Natural killer cell (primary cell): ENCODE results near the gene PIM3. TPM values are rescaled to one million over a fixed set of nuclear protein-coding genes. Genes with fewer than 3 reads are reported as not detected.
A peak's percentile ranks its signal among the peaks of the same experiment; 100 is the strongest.

ENCODE experiments used
- ATAC-seq, 3 donors: fragments of 150-1000 bp in 2 of 3; fragments of 200-7000 bp in 1 of 3; cut with Tn5 transposase; 1 replicate in 1 of 3; 2 replicates in 2 of 3; pipeline ENCODE4 v1.10.0; 2021; ENCODE audit warnings: mild to moderate bottlenecking in 2 of 3, moderate library complexity in 2 of 3
- DNase-seq, 2 donors: peaks; one replicate each; pipeline versions ENCODE4 v3.0.0 to v3.0.0-alpha.2; 2013 to 2021; ENCODE audit warnings: mixed read lengths in 1 of 2
- H3K27ac ChIP-seq: one replicate; pipeline ENCODE4 v1.5.1; 2013; ENCODE audit warnings: mild to moderate bottlenecking, low read length
- H3K27me3 ChIP-seq: one replicate; pipeline ENCODE4 v1.6.1; 2013; ENCODE audit warnings: low read length; ENCODE audit not compliant: control insufficient read depth, insufficient read depth
- H3K36me3 ChIP-seq: one replicate; pipeline ENCODE4 v1.6.1; 2013; ENCODE audit warnings: low read length; ENCODE audit not compliant: control insufficient read depth, insufficient read depth
- H3K4me1 ChIP-seq: one replicate; pipeline ENCODE4 v1.6.1; 2013; ENCODE audit warnings: low read length; ENCODE audit not compliant: control insufficient read depth, insufficient read depth
- H3K4me3 ChIP-seq: one replicate; pipeline ENCODE4 v1.5.1; 2013; ENCODE audit warnings: low read length
- H3K9me3 ChIP-seq: one replicate; pipeline ENCODE4 v1.6.1; 2013; ENCODE audit warnings: low read length; ENCODE audit not compliant: control insufficient read depth, insufficient read depth
- H3K27ac Mint-ChIP-seq, 2 donors: one replicate each; pipeline ENCODE4 v1.8.0; 2022; ENCODE audit warnings: mild to moderate bottlenecking in 2 of 2, mixed read lengths in 2 of 2, moderate library complexity in 1 of 2
- H3K27me3 Mint-ChIP-seq, 2 donors: one replicate each; pipeline ENCODE4 v1.8.0; 2022; ENCODE audit warnings: low read depth in 2 of 2, mixed read lengths in 2 of 2
- H3K36me3 Mint-ChIP-seq: one replicate; pipeline ENCODE4 v1.8.0; 2022; ENCODE audit warnings: mixed read lengths
- H3K4me1 Mint-ChIP-seq, 2 donors: one replicate each; pipeline ENCODE4 v1.8.0; 2022; ENCODE audit warnings: mixed read lengths in 2 of 2
- H3K4me3 Mint-ChIP-seq: one replicate; pipeline ENCODE4 v1.8.0; 2022; ENCODE audit warnings: mild to moderate bottlenecking, moderate library complexity, mixed read lengths
- H3K9me3 Mint-ChIP-seq, 2 donors: one replicate each; pipeline ENCODE4 v1.8.0; 2022; ENCODE audit warnings: mixed read lengths in 2 of 2
- CTCF ChIP-seq: fragments of 200-600 bp; IDR thresholded peaks from one replicate; pipeline ENCODE4 v1.8.0; 2022; ENCODE audit warnings: antibody characterized with exemption
- WGBS: methylation state at CpG from one replicate; pipeline ENCODE4 v1.1.7; 2013; ENCODE audit warnings: missing lambda C conversion rate; ENCODE audit not compliant: insufficient coverage; 5-methylcytosine and 5-hydroxymethylcytosine counted together
- intact Hi-C: fragments of 100-400 bp; cut with micrococcal nuclease; formaldehyde crosslinking; loops from one replicate; pipeline ENCODE4 v1.14.2; 2022
- total RNA-seq, 4 donors: library from RNA; stranded (reverse); fragments of 120-200 nt in 1 of 4; gene quantifications; one replicate each; pipeline versions ENCODE4 v1.2.3 to v1.2.4, GENCODE V29; 2013 to 2022

The PIM3 gene
- total RNA-seq, 3 donors from 2014 or later (not counting 1 experiment from before 2014, with no cell fraction given) = 107 to 130 (median 129) TPM

GRCh38 chr22:49962751-49963646, 2.4 kb downstream of the PIM3 start:
- H3K4me1 Mint-ChIP-seq = peaks cover 10 to 37% of the 10 kb centered on the region in 2 donors
- H3K4me3 Mint-ChIP-seq = peak overlapping the region; percentile 74
- DNase-seq (peak; percentile 21 to 36), ATAC-seq (no peak)
- no peaks in the 10 kb centered on the region for H3K27me3 Mint-ChIP-seq
- 76% methylated on average over 63 of the region's 63 CpGs for WGBS
- no peak for TF ChIP-seq CTCF
- Histone ChIP-seq H3K36me3 (peaks cover 19% of the 10 kb centered on the region), H3K4me1 (peaks cover 60% of the 10 kb centered on the region), H3K4me3 (no peak overlapping the region), H3K9me3 (no peaks in the 10 kb centered on the region), H3K27me3 (no peaks in the 10 kb centered on the region), H3K27ac (peak overlapping the region; percentile 46)
- intact Hi-C loops = no loop called here
- no peaks in the 10 kb centered on the region for H3K36me3 Mint-ChIP-seq
- no peaks in the 10 kb centered on the region for H3K9me3 Mint-ChIP-seq
- H3K27ac Mint-ChIP-seq = peak overlapping the region; percentile 88 to 90

DNA sequence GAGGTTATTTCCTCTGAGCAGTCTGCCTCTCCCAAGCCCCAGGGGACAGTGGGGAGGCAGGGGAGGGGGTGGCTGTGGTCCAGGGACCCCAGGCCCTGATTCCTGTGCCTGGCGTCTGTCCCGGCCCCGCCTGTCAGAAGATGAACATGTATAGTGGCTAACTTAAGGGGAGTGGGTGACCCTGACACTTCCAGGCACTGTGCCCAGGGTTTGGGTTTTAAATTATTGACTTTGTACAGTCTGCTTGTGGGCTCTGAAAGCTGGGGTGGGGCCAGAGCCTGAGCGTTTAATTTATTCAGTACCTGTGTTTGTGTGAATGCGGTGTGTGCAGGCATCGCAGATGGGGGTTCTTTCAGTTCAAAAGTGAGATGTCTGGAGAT, 3.1 kb downstream of the PIM3 start:
- H3K36me3 Mint-ChIP-seq = no peaks in the 10 kb centered on the region
- 66% methylated on average over 6 of the region's 6 CpGs for WGBS
- ATAC-seq = no peak
- intact Hi-C loops = no loop called here
- peaks cover 10 to 37% of the 10 kb centered on the region in 2 donors for H3K4me1 Mint-ChIP-seq
- H3K4me3 Mint-ChIP-seq = peak overlapping the region; percentile 74
- peak overlapping the region; percentile 88 to 90 for H3K27ac Mint-ChIP-seq
- Histone ChIP-seq H3K27me3 (no peaks in the 10 kb centered on the region), H3K9me3 (no peaks in the 10 kb centered on the region), H3K4me1 (peaks cover 60% of the 10 kb centered on the region), H3K4me3 (no peak overlapping the region), H3K27ac (peak overlapping the region; percentile 11), H3K36me3 (peaks cover 19% of the 10 kb centered on the region)
- TF ChIP-seq CTCF = no peak
- DNase-seq = peak; percentile 15 to 49
- no peaks in the 10 kb centered on the region for H3K9me3 Mint-ChIP-seq
- H3K27me3 Mint-ChIP-seq = no peaks in the 10 kb centered on the region

- Mint-ChIP-seq H3K27me3 (no peaks in the 10 kb centered on the region), H3K4me3 (peak overlapping the region; percentile 74)
- peak; percentile 21 to 66 for DNase-seq
Measured at GRCh38 chr22:49964136-49965090, 3.8 kb downstream of the PIM3 start.

More at GRCh38 chr22:49964136-49965090, 3.8 kb downstream of the PIM3 start:
- TF ChIP-seq CTCF = no peak
- Histone ChIP-seq H3K4me1 (peaks cover 56% of the 10 kb centered on the region), H3K36me3 (peaks cover 19% of the 10 kb centered on the region), H3K4me3 (no peak overlapping the region), H3K27me3 (no peaks in the 10 kb centered on the region), H3K27ac (peak overlapping the region; percentile 11), H3K9me3 (no peaks in the 10 kb centered on the region)
- intact Hi-C loops = no loop called here
- Mint-ChIP-seq H3K27ac (peak overlapping the region; percentile 88 to 90), H3K4me1 (peaks cover 10 to 31% of the 10 kb centered on the region in 2 donors), H3K9me3 (no peaks in the 10 kb centered on the region), H3K36me3 (no peaks in the 10 kb centered on the region)
- 72% methylated on average over 18 of the region's 19 CpGs for WGBS
- no peak for ATAC-seq
